PC-9 (cell line): ENCODE data around the gene TFPI2.

Source experiments
- EZH2 ChIP-seq: fragments of 200-600 bp; sonication (generic); IDR thresholded peaks from 2 replicates; pipeline ENCODE4 v1.8.0; 2017; ENCODE audit warnings: antibody characterized with exemption, low read depth
- TF ChIP-seq, protein P1 (sequence below): fragments of 200-600 bp; sonication (generic); conservative IDR thresholded peaks from 2 replicates; pipeline ENCODE4 v1.6.1; 2017; ENCODE audit warnings: mixed run types, antibody characterized with exemption, mild to moderate bottlenecking, moderate library complexity

DNA sequence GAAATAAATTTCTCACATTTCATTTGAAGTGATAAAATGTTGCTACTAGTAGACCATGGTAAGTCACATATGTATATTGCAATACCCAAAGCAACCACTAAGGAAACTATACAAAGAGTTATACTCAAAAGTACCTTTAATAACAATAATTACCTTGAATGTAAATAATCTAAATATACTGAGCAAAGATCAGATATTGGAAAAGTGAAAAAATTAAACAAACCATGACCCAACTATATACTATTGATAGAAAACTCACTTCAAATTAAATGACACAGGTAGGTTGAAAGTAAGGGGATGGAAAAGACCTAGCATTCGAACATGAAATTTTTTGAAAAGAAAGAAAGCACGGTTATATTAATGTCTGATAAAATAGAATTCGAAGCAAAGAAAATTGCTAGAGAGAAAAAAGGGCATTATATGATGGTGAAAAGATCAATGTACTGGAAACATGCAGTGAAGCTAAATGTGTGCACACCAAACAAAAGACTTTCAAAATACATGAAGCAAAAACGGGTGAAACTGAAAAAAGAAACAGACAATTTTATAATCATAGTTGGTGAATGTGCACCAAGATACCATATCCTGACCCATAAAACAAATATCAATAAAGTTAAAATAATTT, 29.1 kb downstream of the TFPI2 start:
- TF ChIP-seq, protein P1, sequence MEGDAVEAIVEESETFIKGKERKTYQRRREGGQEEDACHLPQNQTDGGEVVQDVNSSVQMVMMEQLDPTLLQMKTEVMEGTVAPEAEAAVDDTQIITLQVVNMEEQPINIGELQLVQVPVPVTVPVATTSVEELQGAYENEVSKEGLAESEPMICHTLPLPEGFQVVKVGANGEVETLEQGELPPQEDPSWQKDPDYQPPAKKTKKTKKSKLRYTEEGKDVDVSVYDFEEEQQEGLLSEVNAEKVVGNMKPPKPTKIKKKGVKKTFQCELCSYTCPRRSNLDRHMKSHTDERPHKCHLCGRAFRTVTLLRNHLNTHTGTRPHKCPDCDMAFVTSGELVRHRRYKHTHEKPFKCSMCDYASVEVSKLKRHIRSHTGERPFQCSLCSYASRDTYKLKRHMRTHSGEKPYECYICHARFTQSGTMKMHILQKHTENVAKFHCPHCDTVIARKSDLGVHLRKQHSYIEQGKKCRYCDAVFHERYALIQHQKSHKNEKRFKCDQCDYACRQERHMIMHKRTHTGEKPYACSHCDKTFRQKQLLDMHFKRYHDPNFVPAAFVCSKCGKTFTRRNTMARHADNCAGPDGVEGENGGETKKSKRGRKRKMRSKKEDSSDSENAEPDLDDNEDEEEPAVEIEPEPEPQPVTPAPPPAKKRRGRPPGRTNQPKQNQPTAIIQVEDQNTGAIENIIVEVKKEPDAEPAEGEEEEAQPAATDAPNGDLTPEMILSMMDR, result peak; percentile 54; the same call in 1 of the 2 replicates
- TF ChIP-seq EZH2, result no peak
